ENCODE measurements around the gene LAT. TPM values are rescaled to one million over a fixed set of nuclear protein-coding genes. Genes with fewer than 3 reads are reported as not detected.

LAT gene
- total and polyA plus RNA-seq, 10 donors, result 28.6 to 54.2 (median 32.6) TPM

GRCh38 chr16:29025218-29025617 lies 40.4 kb downstream of the LAT start:
- H3K9me3 ChIP-seq, result no peaks in the 10 kb centered on the region
- no peak overlapping the region for H3K4me3 ChIP-seq
- peak; percentile 23 for DNase-seq
- H3K27ac ChIP-seq, result no peak overlapping the region
- no peaks in the 10 kb centered on the region for H3K36me3 ChIP-seq
- TF ChIP-seq CTCF (IDR thresholded peaks at IDR 0.05 in 8 of 11, conservative IDR thresholded peaks at IDR 0.05 in 3 of 11) (no peak), POLR2A (IDR thresholded peaks at IDR 0.05) (no peak)
- peaks cover 0 to 6% (median 0%) of the 10 kb centered on the region in 6 donors for H3K4me1 ChIP-seq
- intact Hi-C loops (cut with DNase I; ENCODE audit: low total_unique reads), result no loop called here
- WGBS, 5 donors, result 35 to 62% (median 52%) methylated on average over 5 of the region's 5 CpGs
- H3K27me3 ChIP-seq (replicated peaks in 1 of 7), result peaks cover 0 to 46% (median 0%) of the 10 kb centered on the region in 7 donors

GRCh38 chr16:29025735-29026134 lies 40.9 kb downstream of the LAT start:
- TF ChIP-seq POLR2AphosphoS5 (IDR thresholded peaks at IDR 0.05) (no peak), CTCF (IDR thresholded peaks at IDR 0.05 in 8 of 11, conservative IDR thresholded peaks at IDR 0.05 in 3 of 11) (no peak), POLR2A (IDR thresholded peaks at IDR 0.05) (no peak)
- H3K9me3 ChIP-seq, result no peaks in the 10 kb centered on the region
- no peak overlapping the region for H3K27ac ChIP-seq
- intact Hi-C loops (cut with DNase I; ENCODE audit: low total_unique reads), result no loop called here
- no peak overlapping the region for H3K4me3 ChIP-seq
- peaks cover 0 to 6% (median 0%) of the 10 kb centered on the region in 6 donors for H3K4me1 ChIP-seq
- DNase-seq, result no peak
- 90 to 95% (median 94%) methylated on average over 4 of the region's 4 CpGs for WGBS, 5 donors
- peaks cover 0 to 46% (median 0%) of the 10 kb centered on the region in 7 donors for H3K27me3 ChIP-seq (replicated peaks in 1 of 7)
- no peaks in the 10 kb centered on the region for H3K36me3 ChIP-seq

GRCh38 chr16:29028457-29029167 lies 43.8 kb downstream of the LAT start:
- Histone ChIP-seq H3K4me3 (no peak overlapping the region), H3K9me3 (no peaks in the 10 kb centered on the region), H3K27me3 (replicated peaks in 1 of 7) (peaks cover 0 to 34% (median 0%) of the 10 kb centered on the region in 7 donors), H3K4me1 (peaks cover 0 to 6% (median 0%) of the 10 kb centered on the region in 6 donors), H3K36me3 (no peaks in the 10 kb centered on the region), H3K27ac (peak overlapping the region in 3 of 8 donors; percentile 18 to 49 (median 34))
- TF ChIP-seq POLR2AphosphoS5 (IDR thresholded peaks at IDR 0.05), result no peak
- no peak for TF ChIP-seq CTCF (IDR thresholded peaks at IDR 0.05 in 8 of 11, conservative IDR thresholded peaks at IDR 0.05 in 3 of 11)
- intact Hi-C loops (cut with DNase I; ENCODE audit: low total_unique reads), result no loop called here
- DNase-seq, result peak; percentile 51
- 60 to 77% (median 68%) methylated on average over 5 to 7 of the region's 7 CpGs for WGBS, 5 donors

- intact Hi-C loops (cut with DNase I; ENCODE audit: low total_unique reads), result no loop called here
- no peak for TF ChIP-seq CTCF (IDR thresholded peaks at IDR 0.05 in 8 of 11, conservative IDR thresholded peaks at IDR 0.05 in 3 of 11)
- TF ChIP-seq POLR2AphosphoS5 (IDR thresholded peaks at IDR 0.05), result peak in 1 of 3 donors; percentile 42
- TF ChIP-seq POLR2A (IDR thresholded peaks at IDR 0.05), result no peak
- WGBS, 5 donors, result 39 to 66% (median 46%) methylated on average over 13 to 16 of the region's 16 CpGs
- H3K4me3 ChIP-seq, result no peak overlapping the region
- peaks cover 0 to 6% (median 0%) of the 10 kb centered on the region in 6 donors for H3K4me1 ChIP-seq
- H3K27me3 ChIP-seq (replicated peaks in 1 of 7), result peaks cover 0 to 26% (median 0%) of the 10 kb centered on the region in 7 donors
- peak; percentile 76 for DNase-seq
- H3K36me3 ChIP-seq, result no peaks in the 10 kb centered on the region
- no peaks in the 10 kb centered on the region for H3K9me3 ChIP-seq
- peak overlapping the region in 2 of 8 donors; percentile 34 to 49 for H3K27ac ChIP-seq
Observed at GRCh38 chr16:29029168-29029994, 44.5 kb downstream of the LAT start.

Data from spleen (tissue), 11 donors.